ENCODE measurements around the gene AHSP. TPM values are rescaled to one million over a fixed set of nuclear protein-coding genes. Genes with fewer than 3 reads are reported as not detected.

AHSP gene
- total RNA-seq, 4 donors from 2014 or later, result not detected

DNA sequence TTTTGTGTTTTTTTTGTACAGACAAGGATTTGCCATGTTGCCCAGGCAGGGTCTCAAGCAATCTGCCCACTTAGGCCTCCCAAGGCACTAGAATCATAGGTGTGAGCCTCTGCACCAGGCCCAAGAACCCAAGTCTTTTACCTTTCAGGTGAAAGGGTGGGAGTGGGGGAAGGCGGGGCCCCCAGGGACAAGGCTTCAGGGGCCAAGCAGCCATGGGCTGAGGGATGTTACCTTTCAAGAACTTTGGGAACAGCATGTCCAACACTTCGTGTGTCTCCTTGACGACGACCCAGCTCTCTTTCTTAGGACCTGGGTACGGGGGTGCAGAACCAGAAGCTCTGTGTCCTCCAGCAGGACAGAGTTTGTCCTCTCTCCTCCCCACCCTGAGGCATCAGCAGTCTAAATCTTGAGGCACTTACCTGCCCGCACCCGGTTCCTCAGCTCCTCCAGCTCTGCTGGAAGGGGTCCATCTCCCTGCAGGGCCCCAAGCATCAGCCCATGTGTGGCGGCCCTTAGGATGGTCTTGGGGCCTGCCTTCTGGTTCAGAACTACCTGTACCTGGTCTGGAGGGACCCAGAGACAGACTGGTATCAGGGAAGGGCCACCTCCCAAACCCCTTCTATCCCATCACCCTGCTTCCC is 35.8 kb upstream of the AHSP start:
- WGBS, 2 donors, result 90 to 96% methylated on average over 8 of the region's 8 CpGs
- no peak for TF ChIP-seq POLR2A (IDR thresholded peaks at IDR 0.05)
- TF ChIP-seq, protein P1, sequence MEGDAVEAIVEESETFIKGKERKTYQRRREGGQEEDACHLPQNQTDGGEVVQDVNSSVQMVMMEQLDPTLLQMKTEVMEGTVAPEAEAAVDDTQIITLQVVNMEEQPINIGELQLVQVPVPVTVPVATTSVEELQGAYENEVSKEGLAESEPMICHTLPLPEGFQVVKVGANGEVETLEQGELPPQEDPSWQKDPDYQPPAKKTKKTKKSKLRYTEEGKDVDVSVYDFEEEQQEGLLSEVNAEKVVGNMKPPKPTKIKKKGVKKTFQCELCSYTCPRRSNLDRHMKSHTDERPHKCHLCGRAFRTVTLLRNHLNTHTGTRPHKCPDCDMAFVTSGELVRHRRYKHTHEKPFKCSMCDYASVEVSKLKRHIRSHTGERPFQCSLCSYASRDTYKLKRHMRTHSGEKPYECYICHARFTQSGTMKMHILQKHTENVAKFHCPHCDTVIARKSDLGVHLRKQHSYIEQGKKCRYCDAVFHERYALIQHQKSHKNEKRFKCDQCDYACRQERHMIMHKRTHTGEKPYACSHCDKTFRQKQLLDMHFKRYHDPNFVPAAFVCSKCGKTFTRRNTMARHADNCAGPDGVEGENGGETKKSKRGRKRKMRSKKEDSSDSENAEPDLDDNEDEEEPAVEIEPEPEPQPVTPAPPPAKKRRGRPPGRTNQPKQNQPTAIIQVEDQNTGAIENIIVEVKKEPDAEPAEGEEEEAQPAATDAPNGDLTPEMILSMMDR (IDR thresholded peaks at IDR 0.05), result no peak
- peaks cover 12 to 14% of the 10 kb centered on the region in 2 donors for H3K4me1 ChIP-seq
- no peak for DNase-seq
- peaks cover 28 to 32% of the 10 kb centered on the region in 2 donors for H3K36me3 ChIP-seq
- no peaks in the 10 kb centered on the region for H3K9me3 ChIP-seq
- H3K27me3 ChIP-seq, result no peaks in the 10 kb centered on the region
- H3K4me3 ChIP-seq (replicated peaks in 1 of 3), result no peak overlapping the region
- H3K27ac ChIP-seq, result no peak overlapping the region
- intact Hi-C loops (cut with DNase I), result no loop called here

DNA sequence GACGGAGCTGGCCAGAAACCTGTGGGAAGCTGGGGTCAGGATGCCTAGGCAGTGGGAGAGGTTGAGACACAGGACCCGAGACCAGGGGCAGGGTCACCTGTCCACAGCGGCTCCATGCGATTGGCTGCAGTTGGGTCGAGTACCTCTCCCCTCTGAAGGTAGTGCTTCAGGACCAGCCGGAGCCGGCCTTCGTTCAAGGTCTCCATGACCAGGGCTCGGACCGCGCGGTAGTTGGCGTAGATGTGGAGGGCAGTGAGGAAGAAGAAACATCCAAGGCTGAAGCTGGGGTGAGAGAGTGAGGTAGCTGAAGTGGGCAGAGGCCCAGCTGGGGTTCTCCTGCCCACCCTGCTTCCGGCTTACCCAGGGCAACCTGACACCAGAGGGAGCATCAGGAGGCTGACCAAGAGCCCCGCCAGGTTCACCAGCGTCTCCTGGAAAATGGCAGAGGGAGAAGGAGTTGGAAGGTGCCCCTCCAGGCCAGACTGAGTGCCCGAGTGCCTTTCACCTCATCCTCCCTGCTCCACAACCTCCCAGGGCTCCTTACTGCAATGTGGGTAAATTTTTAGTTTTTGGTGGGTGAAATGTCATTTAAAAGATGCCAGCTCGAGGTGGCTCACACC is 34.1 kb upstream of the AHSP start:
- intact Hi-C loops (cut with DNase I), result no loop called here
- H3K36me3 ChIP-seq, result peaks cover 38 to 42% of the 10 kb centered on the region in 2 donors

DNA sequence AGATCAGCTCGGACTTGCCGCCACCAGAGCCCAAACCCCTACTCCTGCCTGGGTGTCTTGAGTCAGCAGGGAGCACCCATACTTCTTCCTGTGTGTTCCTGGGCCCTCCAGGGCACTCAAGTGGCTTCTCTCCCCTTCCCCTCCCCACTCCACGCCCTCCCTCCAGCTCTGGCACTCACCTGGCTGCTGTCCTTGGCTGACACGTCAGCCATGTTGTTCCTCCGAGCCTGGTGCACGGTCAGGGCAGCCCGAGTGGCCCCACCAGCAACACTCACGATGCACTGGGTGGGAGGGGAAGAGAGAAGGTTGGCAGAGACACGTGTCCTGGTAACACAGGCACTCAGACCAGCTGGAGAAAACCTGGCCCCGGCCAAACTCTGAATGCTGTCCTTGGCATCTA is 31.0 kb upstream of the AHSP start:
- H3K27me3 ChIP-seq, result no peaks in the 10 kb centered on the region
- intact Hi-C loops (cut with DNase I), result no loop called here
- H3K4me1 ChIP-seq, result peaks cover 0 to 6% of the 10 kb centered on the region in 2 donors
- no peak for DNase-seq
- no peak overlapping the region for H3K27ac ChIP-seq
- no peak overlapping the region for H3K4me3 ChIP-seq (replicated peaks in 1 of 3)
- H3K36me3 ChIP-seq, result peaks cover 42 to 54% of the 10 kb centered on the region in 2 donors
- H3K9me3 ChIP-seq, result no peaks in the 10 kb centered on the region
- 74 to 76% methylated on average over 6 to 10 of the region's 10 CpGs for WGBS, 2 donors
- TF ChIP-seq, protein P1 (IDR thresholded peaks at IDR 0.05), result no peak
- TF ChIP-seq POLR2A (IDR thresholded peaks at IDR 0.05), result no peak

More for the DNA sequence above, 34.1 kb upstream of the AHSP start:
- H3K27me3 ChIP-seq, result no peaks in the 10 kb centered on the region
- DNase-seq, result no peak
- peaks cover under 1 to 2% of the 10 kb centered on the region in 2 donors for H3K4me1 ChIP-seq
- TF ChIP-seq, protein P1 (IDR thresholded peaks at IDR 0.05), result no peak
- TF ChIP-seq POLR2A (IDR thresholded peaks at IDR 0.05), result no peak
- H3K4me3 ChIP-seq (replicated peaks in 1 of 3), result no peak overlapping the region
- no peak overlapping the region for H3K27ac ChIP-seq
- 94% methylated on average over 18 of the region's 18 CpGs for WGBS, 2 donors
- H3K9me3 ChIP-seq, result no peaks in the 10 kb centered on the region

DNA sequence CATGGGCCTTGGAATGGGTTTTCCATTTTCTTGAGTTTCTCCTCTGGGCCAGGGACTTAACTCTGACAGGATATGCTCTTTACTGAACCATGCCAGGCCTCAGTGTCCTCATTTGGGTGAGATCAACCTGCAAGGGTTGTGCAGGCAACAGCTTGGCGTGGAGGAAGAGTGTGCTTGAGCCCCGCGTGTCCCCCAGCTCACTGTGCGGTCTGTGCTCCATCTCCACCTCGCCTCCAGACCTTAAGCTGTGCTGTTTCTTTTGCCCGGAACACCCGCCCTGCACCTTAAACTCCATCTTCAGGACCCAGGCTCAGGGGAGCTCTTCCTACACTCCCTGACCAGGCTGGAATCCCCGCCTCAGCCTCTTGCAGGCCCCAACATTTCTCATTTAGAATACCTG is 29.2 kb upstream of the AHSP start:
- Histone ChIP-seq H3K4me1 (peaks cover 7 to 24% of the 10 kb centered on the region in 2 donors), H3K9me3 (no peaks in the 10 kb centered on the region), H3K27ac (no peak overlapping the region), H3K4me3 (replicated peaks in 1 of 3) (no peak overlapping the region), H3K27me3 (no peaks in the 10 kb centered on the region), H3K36me3 (peaks cover 31 to 38% of the 10 kb centered on the region in 2 donors)
- 96 to 99% methylated on average over 8 of the region's 8 CpGs for WGBS, 2 donors
- no peak for DNase-seq
- intact Hi-C loops (cut with DNase I), result no loop called here
- TF ChIP-seq POLR2A (IDR thresholded peaks at IDR 0.05), result no peak
- TF ChIP-seq, protein P1 (IDR thresholded peaks at IDR 0.05), result no peak

DNA sequence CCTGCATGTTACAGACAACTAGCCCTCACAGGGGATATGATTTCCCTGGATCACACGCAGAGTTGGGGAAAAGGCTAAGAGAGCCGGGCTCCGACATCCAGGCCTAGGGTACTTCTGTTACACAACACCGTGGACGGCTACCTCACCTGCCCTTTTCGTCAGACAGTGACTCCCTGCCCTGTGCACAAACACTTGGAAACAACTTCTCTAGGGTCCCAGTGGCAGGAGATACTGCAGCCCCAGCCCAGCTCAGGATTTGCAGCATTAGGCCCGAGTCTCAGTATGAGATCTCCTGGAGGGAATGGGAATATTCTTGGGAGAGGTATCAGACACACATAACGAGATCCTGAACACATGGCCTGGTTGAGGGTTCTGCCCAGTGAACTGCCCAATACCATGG is 27.8 kb upstream of the AHSP start:
- H3K4me3 ChIP-seq (replicated peaks in 1 of 3), result no peak overlapping the region
- H3K27ac ChIP-seq, result no peak overlapping the region
- intact Hi-C loops (cut with DNase I), result no loop called here
- H3K9me3 ChIP-seq, result no peaks in the 10 kb centered on the region
- H3K27me3 ChIP-seq, result no peaks in the 10 kb centered on the region
- DNase-seq, result no peak
- H3K4me1 ChIP-seq, result peaks cover 7 to 37% of the 10 kb centered on the region in 2 donors
- peaks cover 26 to 35% of the 10 kb centered on the region in 2 donors for H3K36me3 ChIP-seq
- 94 to 97% methylated on average over 8 of the region's 8 CpGs for WGBS, 2 donors
- TF ChIP-seq, protein P1 (IDR thresholded peaks at IDR 0.05), result no peak
- TF ChIP-seq POLR2A (IDR thresholded peaks at IDR 0.05), result no peak

Measured in thyroid gland (tissue), 4 donors.